Measurements from ENCODE around the gene BEGAIN.

BEGAIN gene

GRCh38 chr14:100584056-100585031 is 2.9 kb downstream of the BEGAIN start:
- FAIRE-seq (no peak), DNase-seq (ENCODE audit: insufficient read length, low spot score) (no peak)

GRCh38 chr14:100583245-100583644 is 4.0 kb downstream of the BEGAIN start:
- DNase-seq (ENCODE audit: insufficient read length, low spot score) (no peak), FAIRE-seq (no peak)

- no peak for FAIRE-seq
- DNase-seq (ENCODE audit: insufficient read length, low spot score): no peak
Measured at GRCh38 chr14:100582496-100583165, 4.6 kb downstream of the BEGAIN start.

DNA sequence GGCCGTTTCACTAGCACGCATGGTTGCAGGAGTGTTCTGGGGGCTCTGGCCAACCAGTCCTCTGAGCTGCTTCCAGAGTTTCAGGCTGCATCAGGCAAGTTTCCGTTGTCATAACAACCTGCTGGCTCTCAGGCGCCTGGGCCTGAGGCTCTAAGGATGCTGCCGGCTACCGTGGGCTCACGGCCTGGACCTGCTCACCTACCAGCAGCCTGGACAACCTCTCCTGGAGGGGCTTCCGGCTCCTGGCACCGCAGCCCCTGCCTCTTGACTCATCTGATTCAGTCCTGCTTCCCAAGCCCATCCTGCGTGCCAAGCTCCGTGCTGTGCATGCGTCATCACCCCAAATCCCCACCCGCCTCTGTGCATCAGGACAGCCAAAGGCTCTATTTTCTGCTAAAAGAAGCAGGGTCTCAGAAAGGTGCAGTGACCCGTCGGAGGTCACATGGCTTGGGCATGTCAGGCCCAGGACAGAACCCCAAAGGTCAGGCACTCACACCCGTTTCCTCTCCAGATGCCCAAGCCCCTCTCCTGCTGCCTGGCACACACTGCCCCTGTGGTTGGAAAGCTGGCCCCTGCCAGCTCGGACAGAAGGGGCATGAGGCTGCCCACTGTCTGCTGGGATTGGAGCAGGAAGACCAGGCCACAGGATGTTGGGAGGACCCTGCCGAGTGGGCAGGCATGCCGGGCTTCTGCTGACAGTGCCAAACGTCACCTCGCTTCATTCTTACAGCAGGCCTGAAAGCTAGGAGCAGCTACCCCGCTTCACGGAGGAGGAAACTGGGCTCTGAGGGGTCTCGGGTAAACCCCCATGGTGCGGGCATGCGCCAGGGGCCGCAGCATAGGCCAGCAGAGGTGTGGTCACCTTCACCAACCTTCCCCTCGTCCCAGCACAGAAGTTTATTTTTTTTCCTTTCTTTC is 5.7 kb downstream of the BEGAIN start:
- no peak for FAIRE-seq
- no peak for DNase-seq (ENCODE audit: insufficient read length, low spot score)

DNA sequence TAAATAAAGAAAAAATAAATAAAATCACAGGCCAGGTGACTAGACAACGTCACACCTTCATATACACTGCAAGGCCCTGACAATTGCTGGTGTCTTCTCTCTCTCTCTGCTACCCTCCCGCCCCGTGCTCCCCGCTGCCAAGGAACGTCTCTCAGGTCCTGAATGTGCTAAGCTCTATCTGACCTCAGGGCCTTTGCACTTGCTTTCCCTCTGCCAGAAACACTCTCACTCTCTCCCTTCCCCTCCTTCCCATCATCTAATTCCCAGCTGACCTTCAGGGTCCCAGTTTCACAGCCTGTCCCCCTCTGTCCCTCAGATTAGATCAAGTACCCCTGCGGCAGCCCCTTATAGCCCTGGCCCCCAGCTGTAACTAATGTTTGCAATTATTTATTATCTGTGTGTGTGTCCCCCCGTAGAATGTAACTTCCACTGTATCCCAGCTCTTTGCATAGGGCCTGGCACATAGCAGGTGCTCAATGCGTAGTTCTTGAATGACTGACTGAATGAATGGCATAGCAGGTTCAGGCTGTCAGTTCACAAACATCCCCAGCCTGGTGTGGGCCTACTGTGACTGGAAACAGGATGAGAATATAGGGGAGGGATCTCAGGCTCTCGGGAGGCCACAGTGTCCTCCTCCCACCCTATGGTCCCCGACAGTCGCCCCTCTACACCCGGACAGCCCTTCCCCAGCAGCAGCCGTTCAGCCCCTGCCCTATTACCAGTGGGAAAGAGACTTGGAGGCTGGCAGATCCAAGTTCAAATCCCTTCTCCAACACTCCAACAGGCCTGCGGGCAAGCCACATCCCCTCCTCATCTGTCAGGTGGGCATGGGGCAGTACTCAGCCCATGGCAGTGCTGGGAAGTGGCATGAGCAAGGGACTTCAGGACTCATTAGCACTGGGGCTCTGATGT is 6.6 kb downstream of the BEGAIN start:
- FAIRE-seq: no peak

DNA sequence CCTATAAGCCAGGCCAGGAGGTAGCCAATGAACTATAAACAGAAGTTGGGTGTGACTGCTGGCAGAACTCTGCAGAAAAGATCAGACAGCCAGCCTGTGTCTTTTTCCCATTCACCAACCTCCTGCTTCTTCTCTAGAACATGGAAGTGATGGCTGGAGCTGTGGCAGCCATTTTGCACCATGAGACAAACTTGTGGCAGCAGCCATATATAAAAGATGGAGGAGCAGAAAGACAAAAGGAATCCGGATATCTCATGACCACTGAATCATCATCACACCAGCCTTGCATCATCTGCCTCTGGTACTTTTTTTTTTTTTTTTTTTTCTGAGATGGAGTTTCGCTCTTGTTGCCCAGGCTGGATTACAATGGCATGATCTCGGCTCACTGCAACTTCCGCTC is 8.7 kb downstream of the BEGAIN start:
- DNase-seq (ENCODE audit: insufficient read length, low spot score) (no peak), FAIRE-seq (no peak)

More for the DNA sequence above, 6.6 kb downstream of the BEGAIN start:
- DNase-seq (ENCODE audit: insufficient read length, low spot score): no peak

DNA sequence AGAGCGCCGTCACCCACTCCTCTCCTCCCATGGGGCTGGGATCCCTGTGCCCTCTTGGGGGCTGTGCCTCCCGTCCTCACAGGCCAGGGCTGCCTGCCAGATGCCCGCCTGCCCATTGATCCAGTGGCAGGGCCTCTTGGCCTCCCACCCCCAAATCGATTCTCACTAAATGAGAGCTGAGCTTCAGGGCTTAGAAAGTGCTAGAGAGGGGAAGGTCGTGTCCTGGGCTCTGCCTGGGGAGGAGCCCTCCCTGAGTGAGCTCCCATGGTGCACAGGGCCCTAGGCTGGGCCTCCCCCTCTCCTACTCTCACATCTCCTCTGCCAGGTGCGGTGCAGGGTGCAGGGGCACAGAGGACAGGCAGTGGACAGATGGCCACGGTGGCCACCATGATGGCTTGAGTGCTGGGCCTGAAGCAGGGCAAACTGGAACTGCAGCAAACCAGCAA is 9.2 kb downstream of the BEGAIN start:
- no peak for FAIRE-seq

DNA sequence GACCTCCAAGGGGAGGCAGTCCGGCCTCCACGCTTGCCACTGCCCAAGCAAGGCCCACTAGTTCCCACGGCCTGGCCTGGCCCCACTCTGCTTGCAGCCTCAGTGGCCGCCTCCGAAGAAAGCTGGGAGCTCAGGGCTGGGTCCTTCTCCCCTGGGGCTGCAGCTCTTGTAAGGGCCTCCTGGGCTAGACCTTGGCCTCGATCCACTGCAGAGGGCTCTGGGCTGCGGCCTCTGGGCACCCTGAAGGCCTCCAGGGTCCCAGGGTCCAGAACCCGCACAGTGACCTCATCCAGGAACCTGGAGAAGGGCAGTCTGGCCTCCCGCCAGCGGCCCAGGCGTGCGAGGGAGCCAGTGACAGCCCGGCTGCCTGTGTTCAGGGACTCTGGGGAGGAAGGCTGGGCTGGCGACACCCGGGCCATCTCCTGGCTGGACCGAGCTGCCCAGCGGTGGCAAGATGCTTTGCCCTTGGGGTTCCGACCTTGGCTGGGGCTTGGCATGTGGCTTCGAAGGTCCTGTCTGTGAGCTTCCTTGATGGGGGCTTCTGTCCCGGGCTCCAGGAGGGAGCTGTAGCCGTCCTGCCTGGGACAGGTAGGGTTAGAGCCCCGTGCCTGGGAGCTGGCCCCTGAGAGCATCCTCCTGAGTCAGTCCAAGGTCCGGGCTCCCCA is 9.8 kb downstream of the BEGAIN start:
- FAIRE-seq: no peak
- DNase-seq (ENCODE audit: insufficient read length, low spot score): no peak

More for the DNA sequence above, 9.2 kb downstream of the BEGAIN start:
- no peak for DNase-seq (ENCODE audit: insufficient read length, low spot score)

DNA sequence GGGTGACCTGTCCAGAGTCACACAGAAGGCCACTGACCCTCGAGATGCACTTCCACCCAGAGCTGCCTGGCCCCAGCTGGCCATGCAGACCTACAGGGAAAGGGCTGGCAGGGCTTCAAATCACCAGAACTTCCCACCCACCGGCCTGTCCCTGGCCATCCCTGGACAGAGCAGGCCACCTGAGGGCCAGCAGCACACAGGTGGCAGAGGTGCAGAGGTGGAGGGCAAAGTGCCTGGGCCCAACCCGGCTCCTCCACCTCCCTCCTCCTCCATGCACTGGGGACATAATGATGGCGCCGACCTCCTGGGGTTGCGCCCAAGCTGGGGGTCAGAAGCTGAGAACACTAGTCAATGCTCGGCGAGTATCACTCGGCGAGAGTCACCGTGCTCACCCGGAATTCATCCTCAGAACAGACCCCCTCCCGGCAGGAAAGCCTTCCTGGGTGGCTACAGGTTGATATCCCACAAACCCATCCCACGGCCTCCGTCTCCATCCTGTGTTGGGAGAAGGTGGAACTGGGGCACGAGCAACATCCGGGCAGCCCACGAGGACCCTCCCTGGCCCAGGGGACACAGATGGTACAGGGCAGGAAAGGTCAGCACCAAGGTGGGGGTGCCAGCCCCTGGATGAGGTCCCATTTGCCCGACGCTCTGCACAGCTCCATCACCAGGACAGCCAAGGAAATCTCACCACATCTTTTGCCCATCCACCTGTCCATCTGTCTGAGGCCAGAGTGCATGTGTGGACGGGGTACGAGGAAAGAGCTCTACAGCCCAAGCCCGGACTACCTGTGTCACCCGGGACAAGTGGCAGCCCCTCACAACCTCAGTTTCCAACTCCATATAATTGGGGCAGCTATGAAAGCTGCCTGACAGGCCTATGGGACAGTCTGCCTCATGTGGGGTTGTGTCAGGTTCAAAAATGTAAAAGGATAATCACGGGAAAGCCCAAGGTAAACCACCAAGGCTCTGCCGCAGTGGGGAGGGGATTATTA is 10.8 kb downstream of the BEGAIN start:
- DNase-seq (ENCODE audit: insufficient read length, low spot score): no peak
- no peak for FAIRE-seq

GRCh38 chr14:100575266-100575995 is 11.8 kb downstream of the BEGAIN start:
- DNase-seq (ENCODE audit: insufficient read length, low spot score) (no peak), FAIRE-seq (no peak)

- DNase-seq (ENCODE audit: insufficient read length, low spot score) (no peak), FAIRE-seq (no peak)
Measured at GRCh38 chr14:100574642-100575031, 12.6 kb downstream of the BEGAIN start.

GRCh38 chr14:100573757-100574641 is 13.2 kb downstream of the BEGAIN start:
- DNase-seq (ENCODE audit: insufficient read length, low spot score): no peak
- FAIRE-seq: no peak

- FAIRE-seq (no peak), DNase-seq (ENCODE audit: insufficient read length, low spot score) (no peak)
Measured at GRCh38 chr14:100573002-100573756, 14.0 kb downstream of the BEGAIN start.

DNA sequence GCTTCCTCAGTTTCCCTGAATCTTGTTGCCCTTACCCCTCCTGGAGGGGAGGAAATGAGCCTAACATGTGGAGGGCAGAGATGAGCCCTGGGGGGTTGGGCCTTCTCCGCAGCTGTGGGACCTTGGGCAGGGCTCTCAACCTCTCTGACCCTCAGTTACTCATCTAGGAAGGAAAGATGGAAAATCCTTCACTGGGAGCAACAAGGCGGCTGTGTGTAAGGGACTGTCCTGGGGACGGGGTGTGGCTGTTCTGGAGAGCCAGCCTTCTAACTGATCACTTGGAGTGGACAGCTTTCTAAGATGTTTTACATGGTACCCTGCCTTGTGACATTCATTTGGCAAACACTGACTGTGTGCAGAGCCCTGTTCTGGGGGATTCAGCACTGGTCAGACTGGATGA is 14.7 kb downstream of the BEGAIN start:
- DNase-seq (ENCODE audit: insufficient read length, low spot score): no peak
- no peak for FAIRE-seq

DNA sequence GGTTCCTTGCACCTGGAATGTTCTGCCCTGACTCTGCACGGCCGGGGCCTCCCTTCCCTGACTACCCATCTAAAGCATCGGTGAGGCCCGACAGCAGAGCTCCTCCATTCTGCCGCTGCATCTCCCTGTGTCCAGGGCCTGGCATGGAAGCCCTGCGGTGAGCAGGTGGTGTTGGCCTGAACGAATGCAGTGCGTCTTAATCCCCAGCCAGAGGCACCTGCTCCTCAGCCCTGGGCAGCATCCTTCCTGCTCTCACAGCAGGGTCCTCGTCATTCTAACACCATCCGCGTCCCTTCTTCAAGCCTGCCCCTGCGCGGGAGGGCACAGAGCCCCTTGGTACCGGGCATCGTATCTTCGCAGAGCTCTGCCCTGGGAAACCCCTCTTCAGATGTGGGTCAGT is 15.4 kb downstream of the BEGAIN start:
- no peak for DNase-seq (ENCODE audit: insufficient read length, low spot score)
- FAIRE-seq: no peak
